BJ (cell line): ENCODE results near the gene PLSCR1. TPM values are rescaled to one million over a fixed set of nuclear protein-coding genes. Genes with fewer than 3 reads are reported as not detected.

ENCODE experiments used
- CTCF ChIA-PET: fragments of 350-600 bp; formaldehyde crosslinking; extraction: SDS; loops from one replicate; lab custom pipeline; 2021; ENCODE audit warnings: antibody characterized with exemption, inconsistent platforms; lab: Yijun Ruan, JAX
- POLR2A ChIA-PET: fragments of 300-600 bp; sonication (Branson Sonifier 250); formaldehyde crosslinking; extraction: SDS; loops from one replicate; lab custom pipeline; 2021; ENCODE audit warnings: antibody characterized with exemption; lab: Charles Lee
- DNase-seq: peaks from one replicate; pipeline ENCODE4 v3.0.0-alpha.2; 2011; ENCODE audit warnings: low read depth
- H3K27me3 ChIP-seq: 2 replicates; pipeline ENCODE4 v1.6.0; 2011; ENCODE audit warnings: low read length; ENCODE audit not compliant: control insufficient read depth, insufficient read depth
- H3K36me3 ChIP-seq: 2 replicates; pipeline ENCODE4 v1.5.1; 2011; ENCODE audit warnings: low read length; ENCODE audit not compliant: control insufficient read depth, insufficient read depth
- H3K4me3 ChIP-seq: 2 replicates; pipeline ENCODE4 v1.5.1; 2011; ENCODE audit warnings: low read depth, mild to moderate bottlenecking, control low read depth, low read length
- polyA plus RNA-seq: library from polyadenylated mRNA; depleted of rRNA; stranded (reverse); fragments of >200 nt; gene quantifications from 2 replicates; pipeline ENCODE4 v1.2.3, GENCODE V29; 2011
- TF ChIP-seq, protein P1 (sequence below): IDR thresholded peaks from 2 replicates; pipeline ENCODE4 v1.5.1; 2011; ENCODE audit warnings: low read depth, mild to moderate bottlenecking, control low read depth, inconsistent platforms, low read length, moderate library complexity; ENCODE audit not compliant: insufficient read depth

PLSCR1 gene
- polyA plus RNA-seq, 1 experiment, result 26.3 TPM

DNA sequence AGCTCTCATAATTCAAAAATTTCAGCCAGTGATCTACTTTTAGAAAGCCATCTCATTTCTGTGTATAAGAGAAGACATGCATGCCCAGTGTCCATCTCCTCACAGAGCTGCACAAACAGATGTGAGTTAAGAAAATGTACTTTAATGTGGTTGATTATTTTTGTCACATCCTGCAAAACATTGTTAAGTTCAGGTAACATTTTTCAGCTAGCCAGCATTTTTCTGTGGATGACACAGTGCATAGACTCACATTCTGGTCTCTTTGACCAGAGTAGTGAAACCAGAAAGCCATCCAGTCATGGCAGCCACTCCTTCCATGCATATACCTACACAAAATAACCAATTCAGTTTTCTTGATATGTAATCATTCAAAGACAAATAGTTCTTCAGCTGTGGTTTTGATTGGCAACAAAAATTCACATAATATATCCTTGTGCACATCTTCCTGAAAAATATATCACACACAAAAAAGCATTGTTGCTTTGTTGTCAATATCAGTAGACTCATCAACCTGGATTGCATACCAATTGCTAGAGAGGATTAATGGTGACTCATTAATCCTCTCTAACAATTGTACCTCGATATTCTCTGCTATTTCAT is 2.1 kb upstream of the PLSCR1 start:
- H3K4me3 ChIP-seq, result no peak overlapping the region
- no peaks in the 10 kb centered on the region for H3K27me3 ChIP-seq
- ChIA-PET CTCF (interaction anchor here (0.8 to 2.8 kb wide), 2 partner anchors 9 to 31 kb away, joined by 3 to 7 read pairs; no protein-coding TSS in a partner anchor), POLR2A (no interaction called here)
- TF ChIP-seq, protein P1, sequence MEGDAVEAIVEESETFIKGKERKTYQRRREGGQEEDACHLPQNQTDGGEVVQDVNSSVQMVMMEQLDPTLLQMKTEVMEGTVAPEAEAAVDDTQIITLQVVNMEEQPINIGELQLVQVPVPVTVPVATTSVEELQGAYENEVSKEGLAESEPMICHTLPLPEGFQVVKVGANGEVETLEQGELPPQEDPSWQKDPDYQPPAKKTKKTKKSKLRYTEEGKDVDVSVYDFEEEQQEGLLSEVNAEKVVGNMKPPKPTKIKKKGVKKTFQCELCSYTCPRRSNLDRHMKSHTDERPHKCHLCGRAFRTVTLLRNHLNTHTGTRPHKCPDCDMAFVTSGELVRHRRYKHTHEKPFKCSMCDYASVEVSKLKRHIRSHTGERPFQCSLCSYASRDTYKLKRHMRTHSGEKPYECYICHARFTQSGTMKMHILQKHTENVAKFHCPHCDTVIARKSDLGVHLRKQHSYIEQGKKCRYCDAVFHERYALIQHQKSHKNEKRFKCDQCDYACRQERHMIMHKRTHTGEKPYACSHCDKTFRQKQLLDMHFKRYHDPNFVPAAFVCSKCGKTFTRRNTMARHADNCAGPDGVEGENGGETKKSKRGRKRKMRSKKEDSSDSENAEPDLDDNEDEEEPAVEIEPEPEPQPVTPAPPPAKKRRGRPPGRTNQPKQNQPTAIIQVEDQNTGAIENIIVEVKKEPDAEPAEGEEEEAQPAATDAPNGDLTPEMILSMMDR, result no peak
- DNase-seq, result no peak
- no peaks in the 10 kb centered on the region for H3K36me3 ChIP-seq

DNA sequence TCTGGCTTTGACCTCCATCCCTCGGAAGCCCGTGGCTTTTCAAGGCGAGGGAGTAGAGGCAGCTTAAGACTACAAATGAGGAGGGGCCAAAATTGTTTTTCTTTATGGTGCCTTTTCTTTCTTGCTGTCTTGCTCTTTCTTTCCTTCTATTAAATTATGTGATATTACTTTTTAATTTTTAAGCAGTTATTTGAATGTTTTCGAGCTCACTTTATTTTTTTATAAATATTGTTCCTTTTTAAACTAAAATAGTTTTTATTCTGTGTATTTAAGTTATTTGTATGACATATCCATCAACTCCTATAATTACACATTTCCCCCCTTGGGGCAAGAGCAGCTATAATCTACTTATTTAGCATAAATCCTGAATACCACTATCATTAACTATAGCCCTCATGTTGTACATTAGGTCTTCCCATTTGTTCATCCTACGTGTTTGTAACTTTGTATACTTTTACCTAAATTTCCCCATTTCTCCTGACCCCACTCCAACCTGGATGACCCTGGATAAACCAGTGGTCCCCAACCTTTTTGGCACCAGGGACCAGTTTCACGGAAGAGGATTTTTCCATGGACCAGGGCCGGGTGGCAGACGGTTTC is 622 bp upstream of the PLSCR1 start:
- H3K4me3 ChIP-seq, result peak overlapping the region; percentile 79
- DNase-seq, result no peak
- TF ChIP-seq, protein P1, result no peak
- no peaks in the 10 kb centered on the region for H3K36me3 ChIP-seq
- ChIA-PET POLR2A (no interaction called here), CTCF (interaction anchor here (0.6 to 2.8 kb wide), 3 partner anchors 11 to 211 kb away, joined by 3 to 7 read pairs (median 3); no protein-coding TSS in a partner anchor)
- no peaks in the 10 kb centered on the region for H3K27me3 ChIP-seq

DNA sequence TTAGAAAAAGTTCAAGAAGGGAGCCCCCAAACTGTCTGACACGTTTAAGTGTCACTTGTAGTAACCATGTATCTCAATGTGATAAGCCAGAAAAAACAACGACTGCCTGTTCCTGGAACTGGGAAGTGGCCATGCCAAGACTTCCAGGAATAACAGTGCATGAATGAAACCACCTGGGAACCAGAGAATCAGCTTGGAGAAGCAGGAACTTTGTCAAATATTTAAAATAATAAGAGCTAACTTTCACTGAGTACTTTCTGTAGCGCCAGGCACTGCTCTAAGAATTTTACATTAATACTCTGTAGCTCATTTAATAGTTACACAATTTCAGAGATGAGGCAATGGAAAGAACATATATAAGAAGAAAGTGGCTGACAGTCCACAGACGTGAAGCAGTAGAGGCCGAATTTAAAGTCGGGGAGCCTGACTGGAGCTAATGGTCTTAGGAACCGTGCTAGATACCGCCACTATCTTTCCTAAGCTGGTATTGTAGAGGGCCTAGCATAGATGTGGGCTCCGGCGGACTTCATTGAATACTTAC is 876 bp downstream of the PLSCR1 start:
- Histone ChIP-seq H3K27me3 (no peaks in the 10 kb centered on the region), H3K36me3 (no peaks in the 10 kb centered on the region), H3K4me3 (peak overlapping the region; percentile 79)
- POLR2A ChIA-PET, result no interaction called here
- TF ChIP-seq, protein P1, result no peak
- no peak for DNase-seq
- CTCF ChIA-PET, result interaction anchor here (1.2 to 1.3 kb wide), 2 partner anchors 10 to 11 kb away, joined by 3 to 4 read pairs; no protein-coding TSS in a partner anchor

DNA sequence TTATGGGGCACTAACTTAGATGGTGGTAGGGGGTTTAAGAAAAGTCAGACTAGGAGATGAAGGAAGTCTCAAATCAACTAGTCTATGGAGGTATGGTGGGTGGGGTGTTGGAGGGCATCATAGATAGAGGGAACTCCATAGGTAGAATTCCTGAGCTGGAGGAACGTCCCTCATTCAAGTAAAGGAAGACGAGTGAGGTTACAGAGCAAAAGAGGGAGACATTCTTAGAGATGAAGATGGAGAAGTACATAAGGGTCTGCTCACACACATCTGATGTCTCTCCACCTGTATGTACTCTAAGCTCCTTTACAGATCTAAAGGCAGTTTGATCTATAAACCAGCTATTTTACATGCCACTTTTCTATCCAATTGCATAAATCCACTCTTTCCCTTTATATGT is 1.4 kb downstream of the PLSCR1 start:
- CTCF ChIA-PET, result interaction anchor here (1.3 kb wide), 1 partner anchor 11 kb away, joined by 4 read pairs; no protein-coding TSS in a partner anchor

DNA sequence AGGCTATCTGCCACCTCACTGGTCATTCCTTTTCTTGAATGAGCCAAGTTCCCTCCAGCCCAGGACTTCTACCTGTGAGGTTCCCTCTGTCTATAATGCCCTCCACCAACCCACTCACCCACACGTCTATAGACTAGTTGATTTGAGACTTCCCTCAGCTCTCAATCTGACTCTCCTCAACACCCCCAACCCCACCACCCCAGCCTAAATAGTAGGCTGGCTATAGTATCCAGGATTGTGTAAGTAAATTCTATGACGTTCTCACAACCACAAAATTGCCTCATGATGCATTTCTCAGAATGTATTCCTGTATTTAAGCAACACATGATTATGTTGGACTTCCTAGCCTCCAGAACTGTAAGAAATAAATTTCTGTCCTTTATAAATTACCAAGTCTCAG is 2.2 kb downstream of the PLSCR1 start:
- Histone ChIP-seq H3K36me3 (no peaks in the 10 kb centered on the region), H3K4me3 (no peak overlapping the region), H3K27me3 (no peaks in the 10 kb centered on the region)
- POLR2A ChIA-PET, result no interaction called here
- TF ChIP-seq, protein P1, result no peak
- DNase-seq, result no peak
- CTCF ChIA-PET, result no interaction called here

More for the DNA sequence above, 1.4 kb downstream of the PLSCR1 start:
- peak overlapping the region; percentile 79 for H3K4me3 ChIP-seq
- POLR2A ChIA-PET, result no interaction called here
- TF ChIP-seq, protein P1, result no peak
- no peaks in the 10 kb centered on the region for H3K36me3 ChIP-seq
- no peak for DNase-seq
- H3K27me3 ChIP-seq, result no peaks in the 10 kb centered on the region
